ENCODE results near the gene PCNX2.

The PCNX2 gene

DNA sequence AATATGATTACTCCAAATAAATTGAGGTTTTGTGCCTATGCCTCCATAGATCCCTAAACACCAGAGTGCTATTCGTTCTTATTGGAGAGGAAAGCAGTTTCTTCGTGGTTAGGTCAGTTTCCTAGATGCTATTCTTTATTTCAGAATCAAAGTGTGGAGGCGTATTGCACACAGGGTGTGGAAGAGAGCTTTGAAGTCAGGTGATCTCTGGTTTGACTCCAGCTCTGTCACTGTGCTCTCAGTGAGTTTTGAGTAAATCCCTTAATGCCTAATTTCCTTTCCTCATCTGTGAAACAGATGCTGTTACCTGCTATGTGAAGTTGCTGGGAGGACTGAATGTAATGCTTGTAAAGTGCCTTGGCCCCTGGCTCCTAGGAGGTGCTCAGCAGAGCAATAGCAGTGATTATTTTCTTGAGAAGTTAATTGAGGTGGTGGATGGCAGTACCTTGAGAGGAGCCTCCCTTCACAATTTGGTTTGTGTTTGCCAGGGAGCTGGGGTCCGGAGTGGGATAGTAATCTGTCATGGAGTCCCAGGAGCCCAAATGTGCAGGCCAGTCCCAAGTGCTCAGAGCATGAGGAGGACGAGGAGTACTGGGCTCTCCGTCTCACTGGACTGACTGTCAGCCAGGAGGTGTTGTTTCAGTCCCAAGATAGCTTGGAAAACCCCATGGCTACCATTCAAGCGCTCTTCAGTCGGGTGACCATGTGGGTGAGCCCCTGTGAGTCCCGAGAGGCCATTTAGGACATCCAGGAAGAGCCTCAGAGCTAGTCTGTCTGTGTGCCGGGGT lies 330.2 kb downstream of the PCNX2 start:
- DNase-seq (ENCODE audit: low read depth, low spot score): no peak

DNA sequence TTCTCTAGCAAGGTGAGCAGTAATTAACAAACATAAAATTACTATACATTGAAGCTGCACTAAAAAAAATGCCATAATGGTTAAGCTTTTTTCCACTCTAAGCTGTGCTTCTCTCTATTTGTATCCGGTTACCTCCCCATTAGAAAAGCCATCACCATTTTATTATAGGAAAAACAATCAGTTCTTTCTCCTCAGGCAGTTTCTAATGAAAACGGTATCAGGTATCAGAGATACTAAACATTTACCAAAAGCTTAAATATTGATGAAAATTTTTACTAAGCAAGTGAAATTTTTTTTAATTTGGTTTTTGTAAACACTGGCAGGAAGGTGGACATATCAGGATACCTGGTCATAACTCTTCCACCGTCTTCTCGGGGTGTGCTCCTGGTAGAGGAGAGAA lies 330.9 kb downstream of the PCNX2 start:
- DNase-seq (ENCODE audit: low read depth, low spot score): no peak

DNA sequence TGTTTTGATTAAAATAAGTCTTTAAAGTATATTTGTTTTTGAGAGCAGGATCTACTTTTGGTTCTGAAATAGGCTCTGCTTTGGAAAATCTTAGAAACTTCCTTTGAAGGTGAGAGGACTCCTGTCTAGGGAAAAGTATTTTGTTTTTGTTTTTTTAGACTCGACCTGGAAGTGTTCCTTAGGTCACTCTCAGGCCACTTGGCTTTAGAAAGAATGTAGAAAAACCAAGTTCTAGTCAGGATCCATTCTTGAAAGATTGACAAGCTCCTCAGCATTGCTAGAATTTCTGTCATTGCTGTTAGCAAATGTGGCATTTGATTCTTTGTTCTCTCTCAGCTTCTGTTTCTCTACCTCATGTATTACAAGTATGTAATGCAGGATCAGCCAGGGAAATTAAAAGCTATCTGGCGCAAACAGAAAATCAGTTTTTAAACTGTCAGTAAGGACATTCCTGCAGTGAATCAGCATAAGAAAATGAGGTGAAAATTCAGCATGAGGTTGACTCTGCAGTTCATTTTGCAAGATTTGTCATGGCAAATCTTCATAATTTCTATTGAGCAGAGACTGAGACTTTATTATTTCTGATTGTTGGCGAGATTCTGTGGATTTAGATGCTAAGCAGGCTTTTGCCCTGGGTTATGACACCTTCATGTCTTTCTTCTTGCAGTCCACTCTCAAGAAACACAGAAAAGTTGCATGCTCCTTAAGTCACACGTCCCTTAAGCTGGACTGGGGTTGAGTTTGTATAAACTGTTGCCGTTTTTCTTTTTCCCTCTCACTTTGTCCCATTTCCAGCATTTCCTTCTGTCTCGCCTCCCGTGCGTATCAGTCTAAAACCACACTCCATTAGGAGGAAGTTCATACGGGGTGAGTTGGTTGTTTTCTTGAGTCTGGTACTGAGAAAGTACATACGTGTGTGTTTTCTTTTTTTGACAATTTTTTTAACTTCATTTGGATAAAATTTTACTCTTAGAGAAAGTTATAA lies 332.5 kb downstream of the PCNX2 start:
- peak; percentile 78 for DNase-seq (ENCODE audit: low read depth, low spot score)

DNA sequence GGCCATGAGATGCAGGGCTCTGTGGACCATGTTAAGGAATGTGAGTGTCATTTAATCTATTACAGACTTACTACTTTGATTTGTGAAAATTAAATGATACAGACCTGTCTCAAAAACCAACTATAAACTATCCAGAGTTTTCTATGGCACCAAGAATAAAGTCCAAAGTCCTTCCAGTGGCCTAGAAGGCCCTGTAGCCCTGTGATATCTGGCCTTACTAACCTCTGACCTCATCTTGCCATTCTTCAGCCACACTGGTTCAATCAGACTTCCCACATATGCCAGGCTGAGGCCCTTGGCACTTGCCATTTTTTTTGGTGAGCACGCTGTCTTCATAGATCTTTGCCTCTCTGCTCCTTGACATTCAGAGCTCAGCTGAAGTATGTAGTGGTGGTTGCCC lies 337.5 kb downstream of the PCNX2 start:
- no peak for DNase-seq (ENCODE audit: low read depth, low spot score)

DNA sequence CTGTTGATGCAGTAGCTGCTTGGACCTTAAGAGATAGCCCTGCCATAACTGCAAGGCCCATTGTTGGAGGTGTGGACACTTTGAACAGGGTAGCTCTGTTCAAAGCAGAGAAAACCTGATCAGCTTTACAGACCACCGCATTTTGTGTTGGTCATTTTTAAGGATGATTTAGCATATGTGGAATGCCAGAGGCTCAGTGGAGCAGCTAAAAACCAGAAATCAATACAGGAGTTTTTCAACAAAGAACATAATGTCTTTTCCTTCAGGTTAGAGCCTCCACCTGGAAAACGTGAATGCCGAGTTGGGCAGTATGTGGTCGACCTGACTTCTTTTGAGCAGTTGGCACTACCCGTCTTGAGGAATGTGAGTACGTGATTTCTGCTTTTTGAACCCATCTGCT lies 339.4 kb downstream of the PCNX2 start:
- DNase-seq (ENCODE audit: low read depth, low spot score): no peak

DNA sequence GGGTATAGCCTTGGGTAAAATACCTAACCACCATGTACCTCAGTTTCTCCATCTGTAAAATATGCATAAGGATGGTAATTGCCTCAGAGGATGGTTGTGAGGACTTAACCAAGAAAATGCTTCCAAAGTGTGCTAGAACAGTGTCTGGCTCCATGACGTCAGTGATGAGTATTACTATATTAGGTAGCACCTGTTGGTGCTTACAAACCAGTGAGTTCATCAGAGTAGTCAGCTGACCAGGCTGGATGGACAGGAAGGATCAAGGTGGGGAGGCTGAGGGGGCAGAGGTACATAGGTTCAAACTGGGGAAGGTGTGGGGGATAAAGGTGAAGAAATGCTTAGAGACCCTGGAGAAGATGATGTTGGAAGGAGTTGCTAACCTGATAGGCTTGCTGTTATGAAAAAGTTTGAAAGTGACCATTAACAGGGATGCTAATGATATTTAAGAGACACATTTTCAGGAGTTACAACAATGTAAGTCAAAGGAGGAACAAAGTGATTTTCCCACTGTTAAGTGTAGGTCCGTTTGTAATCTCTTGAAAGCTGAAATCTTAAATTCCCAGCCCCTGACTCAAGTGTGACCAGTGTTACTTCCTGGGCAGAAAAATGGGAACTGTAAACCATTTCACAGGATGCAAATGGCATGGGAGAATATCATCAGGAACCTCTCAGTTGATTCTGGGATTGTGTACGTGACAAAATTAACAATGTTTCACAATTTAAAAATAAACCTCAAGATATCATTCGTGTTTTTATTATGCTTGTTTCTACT lies 340.7 kb downstream of the PCNX2 start:
- peak; percentile 44 for DNase-seq (ENCODE audit: low read depth, low spot score)

DNA sequence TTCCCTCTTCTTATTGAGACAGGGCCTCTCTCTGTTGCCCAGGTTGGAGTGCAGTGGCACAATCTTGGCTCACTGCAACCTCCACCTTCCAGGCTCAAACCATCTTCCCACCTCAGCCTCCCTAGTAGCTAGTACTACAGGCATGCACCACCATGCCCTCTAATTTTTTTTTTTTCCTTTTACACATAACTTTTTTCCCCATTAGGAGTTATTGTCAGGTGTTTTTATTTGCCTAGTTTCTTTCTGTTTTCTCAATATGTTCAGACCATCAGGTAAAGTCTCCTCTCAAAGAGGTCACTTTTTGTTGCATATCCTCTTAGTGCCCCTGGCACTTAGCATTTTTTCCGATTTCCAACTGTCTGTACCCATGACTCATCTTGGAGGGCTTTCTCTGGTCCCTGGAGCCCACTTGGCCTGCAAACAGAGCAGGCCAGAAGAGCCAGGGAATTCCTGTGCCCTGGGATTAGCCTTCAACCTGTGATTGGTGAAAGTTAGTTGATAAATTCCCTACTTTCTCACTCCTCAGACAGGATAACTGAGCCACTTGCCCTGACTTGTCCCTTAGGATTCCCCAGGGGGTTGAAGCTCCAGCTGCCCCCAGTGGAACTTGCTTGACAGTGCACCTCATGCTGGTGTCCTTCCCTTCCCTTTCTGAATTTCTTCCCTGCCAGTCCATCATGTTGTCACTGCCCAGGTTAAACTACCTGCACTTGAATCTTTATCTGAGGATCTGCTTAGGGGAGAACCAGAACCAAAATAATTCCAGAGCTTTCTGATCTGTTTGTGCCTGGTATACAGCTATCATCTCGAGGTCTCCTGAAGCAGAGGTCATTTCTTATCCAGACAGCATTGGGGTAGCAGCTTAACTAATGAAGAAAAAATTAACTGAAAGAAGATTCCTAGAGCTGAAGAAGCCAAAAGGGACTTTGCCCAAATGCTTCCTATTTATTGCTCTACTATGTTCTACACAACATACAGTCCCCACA lies 342.7 kb downstream of the PCNX2 start:
- peak; percentile 57 for DNase-seq (ENCODE audit: low read depth, low spot score)

DNA sequence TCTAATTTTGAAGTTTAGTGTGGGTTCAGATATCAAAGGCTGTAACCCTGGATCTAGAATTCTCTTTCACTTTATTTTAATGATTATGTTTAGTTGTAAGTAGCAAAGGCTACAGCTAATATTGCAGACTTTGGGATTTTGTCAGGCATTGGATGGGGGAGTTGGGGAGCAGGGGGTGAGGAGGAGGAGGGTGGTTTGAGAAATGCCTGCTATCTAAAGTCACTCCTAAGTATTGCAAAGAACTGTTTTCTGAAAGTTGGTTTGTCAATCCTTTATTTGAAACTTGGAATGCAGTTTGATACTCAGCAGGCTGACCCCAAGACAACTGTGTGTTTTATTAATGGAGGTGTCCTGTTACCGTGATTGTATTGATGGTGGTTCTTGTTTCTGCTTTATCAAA lies 343.9 kb downstream of the PCNX2 start:
- no peak for DNase-seq (ENCODE audit: low read depth, low spot score)

DNA sequence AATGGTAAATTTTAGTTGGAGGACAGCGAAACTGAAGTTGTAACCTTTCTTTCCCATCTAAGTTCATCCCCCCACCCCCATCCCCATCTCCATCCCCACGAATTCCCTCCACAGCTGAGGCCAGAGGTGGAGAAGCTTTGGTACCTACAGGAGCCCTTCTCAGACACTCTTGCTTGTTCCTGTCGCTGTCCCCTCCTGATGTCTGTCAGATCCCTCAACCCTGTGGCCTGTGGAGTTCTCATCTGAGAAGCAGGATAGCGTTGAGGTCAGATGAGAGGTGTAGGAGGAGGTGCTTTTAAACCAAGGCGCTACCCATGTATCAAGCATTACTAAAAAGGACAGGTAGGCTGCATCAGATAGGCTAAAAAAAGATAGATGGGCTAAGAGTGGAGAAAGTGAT lies 344.3 kb downstream of the PCNX2 start:
- peak; percentile 50 for DNase-seq (ENCODE audit: low read depth, low spot score)

DNA sequence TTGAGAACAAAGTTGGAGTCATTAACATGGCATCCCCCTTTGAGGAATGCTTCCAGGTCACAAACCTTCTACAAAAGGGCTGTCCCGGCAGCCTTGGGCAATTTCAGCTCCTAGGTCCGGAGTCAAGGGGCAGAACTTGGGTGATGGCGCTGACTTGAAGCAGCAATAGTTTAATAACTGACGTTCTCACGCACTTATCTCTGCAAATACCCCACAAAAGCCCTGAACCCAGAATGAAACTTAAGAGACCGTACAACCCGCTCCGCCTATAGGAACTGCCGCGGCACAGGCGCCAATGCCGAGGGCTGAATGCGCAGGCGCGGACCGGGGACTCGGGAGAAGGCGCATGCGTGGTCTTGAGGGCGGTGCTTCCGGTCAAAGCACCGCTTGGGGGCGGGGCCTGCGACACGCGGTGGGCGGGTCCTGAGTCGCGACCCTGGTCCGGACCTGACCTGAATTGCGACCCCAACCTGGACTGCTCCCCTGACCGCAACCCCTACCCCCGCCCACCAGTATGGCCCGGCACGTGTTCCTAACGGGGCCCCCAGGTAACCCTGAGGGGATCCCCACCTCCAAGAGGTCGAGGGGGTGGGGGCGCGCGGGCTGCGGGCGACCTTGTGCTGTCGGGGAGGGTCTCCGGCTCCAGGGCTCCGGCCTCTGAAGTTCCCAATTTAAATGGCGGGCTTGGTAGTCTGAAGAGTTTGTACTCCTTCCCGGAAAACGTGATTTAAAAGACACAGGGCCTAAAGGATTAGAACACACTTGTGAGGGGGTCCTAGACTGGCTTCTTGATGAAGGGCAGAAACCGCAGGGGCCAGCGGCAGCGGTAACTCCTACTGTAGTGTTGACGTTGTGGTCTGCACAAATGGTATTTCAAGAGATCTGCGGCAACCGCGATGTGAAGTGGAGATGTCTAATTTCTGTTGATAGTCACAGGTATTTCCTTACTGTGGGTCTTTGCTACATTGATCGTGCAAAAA lies 345.0 kb downstream of the PCNX2 start, which contains the start of gene NTPCR:
NTPCR (plus strand) TSS at position 415 of the 980 bp plus-strand sequence; CDS start at position 515, 100 bp downstream.
- DNase-seq (ENCODE audit: low read depth, low spot score): peak; percentile 98

DNA sequence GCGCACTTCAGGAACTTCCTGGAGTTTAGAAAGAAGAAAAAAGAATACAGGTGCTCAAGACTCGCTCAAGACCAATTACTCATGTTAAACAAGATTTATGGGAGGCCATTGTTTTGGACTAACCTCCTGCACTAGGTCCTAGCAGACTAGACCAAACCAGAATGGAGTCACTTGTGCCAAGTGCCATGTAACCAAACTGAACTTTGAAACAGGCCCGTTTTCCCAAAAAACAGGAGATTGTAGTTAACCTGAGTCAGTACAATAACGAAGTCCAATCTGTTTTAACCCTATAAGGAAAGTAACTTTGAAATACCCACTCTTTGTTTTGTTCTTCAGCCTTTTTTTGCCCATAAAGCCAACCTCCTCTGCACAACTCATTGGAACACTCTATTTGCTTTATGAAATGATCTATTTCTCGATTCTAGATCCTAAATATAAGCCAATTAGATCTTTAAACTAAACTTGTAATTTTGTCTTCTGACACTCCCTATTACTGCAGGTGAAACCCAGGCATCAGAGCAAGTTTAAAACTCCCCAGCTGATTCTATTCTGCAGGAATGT lies 345.8 kb downstream of the PCNX2 start:
- DNase-seq (ENCODE audit: low read depth, low spot score): no peak

DNA sequence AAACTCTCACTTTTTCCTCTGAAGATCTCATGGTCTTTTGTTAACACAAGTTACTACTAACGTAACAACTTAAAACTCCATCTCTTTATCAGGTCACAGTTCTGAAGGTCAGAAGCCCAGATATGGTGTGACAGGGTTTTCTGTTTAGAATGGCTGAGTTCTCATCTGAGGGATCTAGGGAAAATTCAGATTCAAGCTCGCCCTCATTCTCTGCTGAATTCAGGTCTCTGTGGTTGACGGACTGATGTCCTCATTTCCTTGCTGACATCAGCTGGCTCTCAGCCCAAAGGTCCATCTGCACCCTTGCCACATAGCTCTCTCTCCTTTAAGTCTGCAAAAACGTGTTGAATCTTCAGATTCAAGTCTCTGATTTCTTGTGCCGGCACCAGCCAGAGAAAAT lies 351.2 kb downstream of the PCNX2 start:
- DNase-seq (ENCODE audit: low read depth, low spot score): no peak

DNA sequence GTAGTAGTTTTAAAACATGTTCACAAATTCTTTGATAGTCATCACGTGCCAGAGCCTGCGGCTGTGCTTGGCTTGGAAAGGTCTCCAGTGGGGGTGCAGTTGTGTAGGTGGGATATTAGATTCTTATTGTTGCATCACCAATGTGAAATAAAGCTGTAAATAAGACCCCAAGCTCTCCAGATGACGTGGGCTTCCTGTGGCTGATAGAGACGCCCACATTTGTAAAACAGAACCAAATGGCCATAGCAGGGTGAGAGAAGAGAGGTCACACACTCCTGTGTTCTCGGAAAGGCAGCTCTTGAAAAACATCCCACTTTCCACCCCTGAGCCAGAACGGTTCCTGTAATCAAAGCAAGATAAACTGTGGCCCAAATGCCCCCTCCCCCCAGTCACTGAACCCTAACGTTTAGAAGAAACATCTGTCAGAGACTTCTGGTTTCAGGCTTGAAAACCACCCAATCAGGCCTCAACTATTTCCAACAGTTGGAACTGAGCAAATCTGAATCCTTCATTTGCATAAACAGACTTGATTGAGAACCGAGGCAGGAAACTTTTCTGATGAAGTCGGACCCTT lies 351.8 kb downstream of the PCNX2 start:
- no peak for DNase-seq (ENCODE audit: low read depth, low spot score)

DNA sequence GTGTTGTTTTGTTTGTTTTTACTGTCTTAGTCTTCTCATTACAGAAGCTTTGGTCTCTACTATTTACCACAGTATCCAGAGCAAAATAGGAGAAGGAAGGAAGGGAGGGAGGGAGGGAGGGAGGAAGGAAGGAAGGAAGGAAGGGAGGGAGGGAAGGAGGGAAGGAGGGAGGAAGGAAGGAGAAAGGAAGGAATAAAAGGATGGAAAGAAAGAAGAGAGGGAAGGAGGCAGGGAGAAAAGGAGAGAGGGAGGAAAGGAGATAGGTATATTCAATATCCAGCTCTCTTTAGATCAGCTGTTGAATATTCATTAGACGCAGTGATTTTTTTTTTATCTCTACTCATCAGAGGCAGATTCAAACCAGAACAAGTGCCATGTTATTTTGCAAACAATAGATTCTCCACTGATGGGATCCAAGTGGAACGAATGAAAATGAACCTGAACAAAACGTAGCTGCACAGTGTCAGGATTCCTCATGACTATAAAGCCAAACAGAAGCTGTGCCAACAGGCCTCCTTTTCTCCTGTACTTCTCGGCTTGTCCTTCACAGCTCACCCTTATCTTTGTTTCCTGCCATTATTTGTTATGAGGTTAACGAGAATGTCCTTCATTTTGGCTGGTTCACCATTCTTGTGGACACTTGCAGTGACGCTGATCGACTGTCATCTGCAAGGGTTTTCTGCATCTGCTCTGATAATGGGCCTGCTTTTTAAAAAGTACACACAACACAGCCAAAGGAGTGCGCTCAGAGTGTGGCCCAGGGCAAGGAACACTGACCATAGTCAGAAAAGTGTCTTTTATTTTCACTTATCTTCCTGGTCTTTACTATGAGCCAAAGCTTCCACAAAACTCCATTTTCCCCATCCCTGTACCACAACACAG lies 352.9 kb downstream of the PCNX2 start:
- no peak for DNase-seq (ENCODE audit: low read depth, low spot score)

DNA sequence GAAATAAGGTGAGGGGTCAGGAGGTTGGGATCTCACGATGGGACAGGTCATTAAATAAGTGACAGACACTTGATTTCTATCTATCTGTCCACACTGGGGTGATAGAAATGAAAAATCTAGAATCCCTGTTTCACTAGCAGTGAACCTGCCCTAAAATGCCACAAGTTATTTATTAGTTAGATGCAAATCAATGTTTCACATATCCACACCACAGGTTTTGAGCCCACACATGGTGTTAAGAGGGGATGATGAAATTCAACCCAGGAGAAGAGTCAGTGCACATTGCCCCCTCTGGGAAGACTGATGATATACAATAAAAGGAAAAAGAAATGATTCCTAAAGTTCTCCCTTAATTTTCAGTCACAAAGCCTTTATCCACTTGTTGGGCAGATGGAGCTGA lies 355.3 kb downstream of the PCNX2 start:
- DNase-seq (ENCODE audit: low read depth, low spot score): no peak

DNA sequence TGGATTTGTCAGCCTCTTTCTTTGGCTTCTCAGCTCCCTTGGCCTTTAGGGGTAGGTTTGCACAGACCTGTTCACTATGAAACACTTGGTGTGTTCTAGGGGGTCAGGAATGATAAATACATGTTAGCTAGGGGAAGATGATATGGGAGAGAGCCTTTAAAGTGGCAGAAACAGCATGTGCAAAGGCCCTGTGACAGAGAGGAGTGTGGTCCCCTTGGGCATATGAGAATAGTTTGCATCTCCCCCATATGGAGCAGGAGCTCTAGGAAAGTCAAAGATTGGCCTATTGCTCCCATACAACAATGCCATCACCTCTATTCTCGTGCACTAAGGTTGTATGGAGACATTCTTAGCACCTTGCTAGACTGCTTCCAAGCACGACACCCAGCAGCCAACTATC lies 355.8 kb downstream of the PCNX2 start:
- DNase-seq (ENCODE audit: low read depth, low spot score): no peak

DNA sequence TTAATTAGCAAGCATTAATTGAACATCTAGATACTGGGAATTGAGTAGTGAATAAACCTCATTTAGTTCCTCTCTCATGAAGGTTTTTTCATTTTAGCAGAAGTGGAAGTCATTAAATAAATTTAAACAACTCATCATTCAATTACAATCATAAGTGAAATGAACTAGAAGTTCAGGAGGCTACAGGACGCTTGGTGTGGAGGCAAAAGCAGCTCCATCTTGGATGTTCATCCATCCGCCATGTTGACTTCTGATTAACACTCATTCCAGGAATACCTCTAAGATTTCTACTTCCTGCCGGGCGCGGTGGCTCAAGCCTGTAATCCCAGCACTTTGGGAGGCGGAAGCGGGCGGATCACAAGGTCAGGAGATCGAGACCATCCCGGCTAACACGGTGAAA lies 356.6 kb downstream of the PCNX2 start:
- DNase-seq (ENCODE audit: low read depth, low spot score): no peak
